H9 (cell line): ENCODE data around the gene LRRC38. TPM values are rescaled to one million over a fixed set of nuclear protein-coding genes. Genes with fewer than 3 reads are reported as not detected.

Experiments
- DNase-seq: peaks from one replicate; pipeline ENCODE4 v3.0.0-alpha.2; 2017
- H2AFZ ChIP-seq: one replicate; pipeline ENCODE4 v1.6.1; 2013; ENCODE audit warnings: mild to moderate bottlenecking, low read length, control low read depth, moderate library complexity
- H2AK5ac ChIP-seq: 2 replicates; pipeline ENCODE4 v1.6.1; 2013; ENCODE audit warnings: low read length, control low read depth, mixed read lengths; ENCODE audit not compliant: insufficient read length
- H2BK120ac ChIP-seq: one replicate; pipeline ENCODE4 v1.6.1; 2013; ENCODE audit warnings: low read depth, mild to moderate bottlenecking, low read length, control low read depth, inconsistent platforms; ENCODE audit not compliant: poor library complexity, severe bottlenecking
- H2BK12ac ChIP-seq: 2 replicates; pipeline ENCODE4 v1.6.1; 2013; ENCODE audit warnings: low read length, control low read depth, mixed read lengths, low read depth; ENCODE audit not compliant: insufficient read length
- H2BK15ac ChIP-seq: 2 replicates; pipeline ENCODE4 v1.6.1; 2013; ENCODE audit warnings: low read depth, low read length, control low read depth
- H2BK20ac ChIP-seq: one replicate; pipeline ENCODE4 v1.6.1; 2013; ENCODE audit warnings: low read depth, mild to moderate bottlenecking, low read length, control low read depth, inconsistent platforms; ENCODE audit not compliant: poor library complexity, severe bottlenecking
- H2BK5ac ChIP-seq: 2 replicates; pipeline ENCODE4 v1.6.1; 2013; ENCODE audit warnings: low read length, control low read depth, mixed read lengths; ENCODE audit not compliant: insufficient read length
- H3K14ac ChIP-seq: 2 replicates; pipeline ENCODE4 v1.6.1; 2013; ENCODE audit warnings: low read length, control low read depth; ENCODE audit not compliant: insufficient read depth
- H3K18ac ChIP-seq: 2 replicates; pipeline ENCODE4 v1.6.1; 2013; ENCODE audit warnings: low read depth, mild to moderate bottlenecking, mixed read lengths, low read length, control low read depth; ENCODE audit not compliant: insufficient read length
- H3K23ac ChIP-seq: 2 replicates; pipeline ENCODE4 v1.6.1; 2013; ENCODE audit warnings: low read length, control low read depth, mixed read lengths, low read depth; ENCODE audit not compliant: insufficient read length
- H3K23me2 ChIP-seq: 2 replicates; pipeline ENCODE4 v1.6.1; 2013; ENCODE audit warnings: low read depth, mild to moderate bottlenecking, mixed read lengths, low read length, control low read depth; ENCODE audit not compliant: insufficient read length, poor library complexity, severe bottlenecking
- H3K27ac ChIP-seq: 2 replicates; pipeline ENCODE4 v1.5.1; 2013; ENCODE audit warnings: low read length, control low read depth, mixed read lengths, low read depth; ENCODE audit not compliant: insufficient read length
- H3K27me3 ChIP-seq: 2 replicates; pipeline ENCODE4 v1.6.1; 2013; ENCODE audit warnings: low read length, control low read depth, inconsistent platforms; ENCODE audit not compliant: insufficient read depth
- H3K4ac ChIP-seq: 2 replicates; pipeline ENCODE4 v1.6.1; 2013; ENCODE audit warnings: low read depth, mild to moderate bottlenecking, control low read depth, inconsistent platforms, low read length, moderate library complexity
- H3K4me1 ChIP-seq: 2 replicates; pipeline ENCODE4 v1.6.1; 2013; ENCODE audit warnings: low read length, control low read depth, inconsistent platforms; ENCODE audit not compliant: insufficient read depth
- H3K4me2 ChIP-seq: 2 replicates; pipeline ENCODE4 v1.6.1; 2013; ENCODE audit warnings: low read length, control low read depth, mixed read lengths; ENCODE audit not compliant: insufficient read length, insufficient read depth
- H3K56ac ChIP-seq: 2 replicates; pipeline ENCODE4 v1.6.1; 2013; ENCODE audit warnings: low read depth, mild to moderate bottlenecking, mixed read lengths, low read length, control low read depth; ENCODE audit not compliant: insufficient read length
- H3K79me1 ChIP-seq: 2 replicates; pipeline ENCODE4 v1.6.1; 2013; ENCODE audit warnings: low read depth, mild to moderate bottlenecking, moderate library complexity, low read length, control low read depth, inconsistent platforms; ENCODE audit not compliant: insufficient read depth, poor library complexity, severe bottlenecking
- H3K79me2 ChIP-seq: 2 replicates; pipeline ENCODE4 v1.6.1; 2013; ENCODE audit warnings: low read length, control low read depth, inconsistent platforms; ENCODE audit not compliant: insufficient read depth
- H3K9ac ChIP-seq: 2 replicates; pipeline ENCODE4 v1.6.1; 2013; ENCODE audit warnings: low read length, control low read depth, mixed read lengths; ENCODE audit not compliant: insufficient read length; ENCODE audit errors: extremely low read depth
- H3K9me3 ChIP-seq: one replicate; pipeline ENCODE4 v1.6.1; 2013; ENCODE audit warnings: low read depth, low read length, inconsistent platforms; ENCODE audit not compliant: control insufficient read depth
- H3T11ph ChIP-seq: one replicate; pipeline ENCODE4 v1.6.1; 2013; ENCODE audit warnings: mild to moderate bottlenecking, low read length, control low read depth, inconsistent platforms
- H4K20me1 ChIP-seq: one replicate; pipeline ENCODE4 v1.6.1; 2013; ENCODE audit not compliant: control insufficient read depth, insufficient read length, insufficient read depth
- H4K5ac ChIP-seq: 2 replicates; pipeline ENCODE4 v1.6.1; 2013; ENCODE audit warnings: low read depth, mild to moderate bottlenecking, mixed read lengths, low read length, control low read depth; ENCODE audit not compliant: insufficient read length
- H4K8ac ChIP-seq: replicated peaks from 2 replicates; pipeline ENCODE4 v1.6.1; 2013; ENCODE audit warnings: low read length, control low read depth, mixed read lengths, low read depth; ENCODE audit not compliant: insufficient read length
- H4K91ac ChIP-seq: 2 replicates; pipeline ENCODE4 v1.6.1; 2013; ENCODE audit warnings: low read depth, mild to moderate bottlenecking, moderate library complexity, mixed read lengths, low read length, control low read depth; ENCODE audit not compliant: insufficient read length
- H3K27ac Mint-ChIP-seq, 3 experiments: 2 replicates in 2 of 3; 3 replicates in 1 of 3; pipeline ENCODE4 v1.8.0; 2020 to 2021; ENCODE audit warnings: mixed read lengths in 3 of 3, mild to moderate bottlenecking in 1 of 3, moderate library complexity in 1 of 3
- H3K27me3 Mint-ChIP-seq: 2 replicates; pipeline ENCODE4 v1.8.0; 2021; ENCODE audit warnings: low read depth, mild to moderate bottlenecking, moderate library complexity, mixed read lengths
- H3K36me3 Mint-ChIP-seq, 3 experiments: 2 replicates in 2 of 3; 3 replicates in 1 of 3; pipeline ENCODE4 v1.8.0; 2020 to 2021; ENCODE audit warnings: low read depth in 3 of 3, mixed read lengths in 3 of 3; ENCODE audit not compliant: insufficient read depth in 1 of 3
- H3K4me1 Mint-ChIP-seq, 2 experiments: 2 replicates each; pipeline ENCODE4 v1.8.0; 2020; ENCODE audit warnings: mixed read lengths in 2 of 2
- H3K4me3 Mint-ChIP-seq, 2 experiments: 2 replicates in 1 of 2; 3 replicates in 1 of 2; pipeline ENCODE4 v1.8.0; 2020 to 2021; ENCODE audit warnings: mild to moderate bottlenecking in 2 of 2, mixed read lengths in 2 of 2, moderate library complexity in 1 of 2
- H3K9me3 Mint-ChIP-seq, 2 experiments: 2 replicates in 1 of 2; 3 replicates in 1 of 2; pipeline ENCODE4 v1.8.0; 2020; ENCODE audit warnings: mild to moderate bottlenecking in 2 of 2, mixed read lengths in 2 of 2, moderate library complexity in 1 of 2
- CTCF ChIP-seq: fragments of 200-600 bp; sonication (generic); conservative IDR thresholded peaks from 3 replicates; pipeline ENCODE4 v1.8.0; 2021; ENCODE audit warnings: antibody characterized with exemption, mild to moderate bottlenecking
- WGBS: extraction: QIAGEN DNeasy Blood & Tissue Kit; methylation state at CpG from one replicate; pipeline ENCODE4 v1.1.7; 2013; ENCODE audit warnings: missing lambda C conversion rate, low lambda C conversion rate, mixed read lengths; ENCODE audit not compliant: insufficient read length; ENCODE audit errors: extremely low coverage; 5-methylcytosine and 5-hydroxymethylcytosine counted together
- total RNA-seq: library from RNA; stranded (reverse); gene quantifications from 2 replicates; pipeline ENCODE4 v1.2.1, GENCODE V29; 2021

The LRRC38 gene
- total RNA-seq, 1 experiment from 2014 or later: 0.72 TPM

DNA sequence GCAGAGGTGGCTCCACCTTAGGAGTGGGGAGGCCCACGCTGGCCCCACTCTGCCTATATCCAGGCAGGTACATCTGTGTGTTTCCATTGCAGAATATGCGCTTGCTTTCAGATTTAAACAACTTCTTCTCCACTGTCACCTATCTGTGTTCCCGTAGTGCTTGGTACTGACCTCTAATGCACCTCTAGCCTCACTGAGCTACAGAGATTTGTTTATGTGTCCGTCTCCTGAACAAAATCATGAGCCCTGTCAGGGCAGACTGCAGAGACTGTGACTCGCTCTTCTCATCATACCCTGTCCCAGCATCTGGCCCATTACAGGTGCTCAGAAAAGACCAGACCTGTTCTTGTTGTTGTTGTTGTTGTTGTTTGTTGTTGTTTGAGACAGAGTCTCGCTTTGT, 14.5 kb upstream of the LRRC38 start:
- H3K9me3 Mint-ChIP-seq: peaks cover 3 to 4% of the 10 kb centered on the region in 2 experiments; a peak in 2 of 5 replicates
- no CpG with 5 or more reads among the region's 6 CpGs for WGBS
- DNase-seq: no peak
- peaks cover 0 to 6% (median 3%) of the 10 kb centered on the region in 3 experiments; a peak in 1 of 7 replicates for H3K36me3 Mint-ChIP-seq
- no peaks in the 10 kb centered on the region for H3K9me3 ChIP-seq
- no peaks in the 10 kb centered on the region for H3K79me1 ChIP-seq
- no peaks in the 10 kb centered on the region; the same call in 1 of the 2 replicates for H3K4me1 ChIP-seq
- no peak overlapping the region for H3K4me2 ChIP-seq
- H3K23me2 ChIP-seq: no peaks in the 10 kb centered on the region
- H2BK20ac ChIP-seq: no peak overlapping the region
- H2AK5ac ChIP-seq: no peak overlapping the region
- no peaks in the 10 kb centered on the region for H3K27me3 ChIP-seq
- no peak overlapping the region for H3K23ac ChIP-seq
- no peak overlapping the region for H3K27ac ChIP-seq
- H4K8ac ChIP-seq: no peak overlapping the region
- no peak overlapping the region for H2BK15ac ChIP-seq
- no peak overlapping the region for H3K14ac ChIP-seq
- no peak overlapping the region for H2BK12ac ChIP-seq
- no peak for TF ChIP-seq CTCF
- H3K27ac Mint-ChIP-seq: no peak overlapping the region
- no peaks in the 10 kb centered on the region for H4K20me1 ChIP-seq
- H2BK5ac ChIP-seq: no peak overlapping the region
- H3K9ac ChIP-seq: no peak overlapping the region
- no peak overlapping the region for H4K5ac ChIP-seq
- no peak overlapping the region for H4K91ac ChIP-seq
- no peak overlapping the region for H3K4me3 Mint-ChIP-seq
- H3K27me3 Mint-ChIP-seq: peaks cover 1% of the 10 kb centered on the region; the same call in 1 of the 2 replicates
- H3T11ph ChIP-seq: no peak overlapping the region
- H3K4me1 Mint-ChIP-seq: peaks cover 5% of the 10 kb centered on the region in 2 experiments; a peak in 2 of 4 replicates
- H2BK120ac ChIP-seq: no peak overlapping the region
- H3K4ac ChIP-seq: no peak overlapping the region
- H3K79me2 ChIP-seq: no peaks in the 10 kb centered on the region
- no peak overlapping the region for H3K18ac ChIP-seq
- H2AFZ ChIP-seq: no peak overlapping the region
- no peak overlapping the region for H3K56ac ChIP-seq
